IMR-90 (cell line): ENCODE data around the gene TOMM6. TPM values are rescaled to one million over a fixed set of nuclear protein-coding genes. Genes with fewer than 3 reads are reported as not detected.

Source experiments
- ATAC-seq: fragments of 200-7000 bp; cut with Tn5 transposase; 2 replicates; pipeline ENCODE4 v1.9.1; 2020; ENCODE audit warnings: low read depth, mild to moderate bottlenecking, moderate library complexity
- BruUV-seq: library from RNA; stranded (reverse); fragments of 400-500 nt; replicated peaks from 2 replicates; lab custom pipeline; 2021; lab: Mats Ljungman, UMichigan
- CTCF ChIA-PET: fragments of 300-600 bp; formaldehyde crosslinking; extraction: SDS; loops from one replicate; lab custom pipeline; 2021; ENCODE audit warnings: antibody characterized with exemption; lab: Yijun Ruan, JAX
- POLR2A ChIA-PET: fragments of 300-600 bp; sonication (Branson Sonifier 250); formaldehyde crosslinking; loops from one replicate; lab custom pipeline; 2022; ENCODE audit warnings: antibody characterized with exemption; ENCODE audit not compliant: unreplicated experiment; lab: Charles Lee
- DNase-seq: peaks from one replicate; pipeline ENCODE4 v3.0.0; 2013
- H2AFZ ChIP-seq: replicated peaks from 2 replicates; pipeline ENCODE3; 2013; ENCODE audit warnings: low read length, mild to moderate bottlenecking; ENCODE audit not compliant: poor library complexity
- H2AK5ac ChIP-seq: 2 replicates; pipeline ENCODE4 v1.6.1; 2013; ENCODE audit warnings: low read depth, low read length, inconsistent platforms
- H2AK9ac ChIP-seq: replicated peaks from 2 replicates; pipeline ENCODE3; 2013; ENCODE audit warnings: mild to moderate bottlenecking, low read depth, low read length, moderate library complexity; ENCODE audit not compliant: poor library complexity
- H2BK120ac ChIP-seq: 2 replicates; pipeline ENCODE4 v1.6.1; 2013; ENCODE audit warnings: low read depth, low read length, inconsistent platforms
- H2BK15ac ChIP-seq: 3 replicates; pipeline ENCODE4 v1.6.1; 2013; ENCODE audit warnings: low read depth, low read length, inconsistent platforms
- H2BK20ac ChIP-seq: 2 replicates; pipeline ENCODE4 v1.6.1; 2013; ENCODE audit warnings: low read depth, mild to moderate bottlenecking, inconsistent platforms, low read length, moderate library complexity
- H2BK5ac ChIP-seq: 2 replicates; pipeline ENCODE4 v1.6.1; 2013; ENCODE audit warnings: mild to moderate bottlenecking, low read depth, low read length, inconsistent platforms; ENCODE audit not compliant: poor library complexity, severe bottlenecking
- H3K14ac ChIP-seq: replicated peaks from 2 replicates; pipeline ENCODE4 v1.6.1; 2013; ENCODE audit warnings: low read depth, low read length, inconsistent platforms
- H3K18ac ChIP-seq: 2 replicates; pipeline ENCODE4 v1.6.1; 2013; ENCODE audit warnings: low read depth, low read length, control low read depth
- H3K23ac ChIP-seq: 2 replicates; pipeline ENCODE4 v1.6.1; 2013; ENCODE audit warnings: low read depth, low read length, inconsistent platforms
- H3K27ac ChIP-seq: 2 replicates; pipeline ENCODE4 v1.5.1; 2013; ENCODE audit warnings: mild to moderate bottlenecking, control low read depth, low read length; ENCODE audit not compliant: insufficient read depth
- H3K27me3 ChIP-seq: 2 replicates; pipeline ENCODE4 v1.6.1; 2013; ENCODE audit warnings: low read length; ENCODE audit not compliant: control insufficient read depth, insufficient read depth
- H3K36me3 ChIP-seq: 2 replicates; pipeline ENCODE4 v1.6.1; 2013; ENCODE audit warnings: low read length, mixed read lengths; ENCODE audit not compliant: control insufficient read depth, insufficient read depth
- H3K4ac ChIP-seq: 2 replicates; pipeline ENCODE4 v1.6.1; 2013; ENCODE audit warnings: low read depth, low read length, inconsistent platforms
- H3K4me1 ChIP-seq: 2 replicates; pipeline ENCODE4 v1.6.1; 2013; ENCODE audit warnings: low read length, mixed read lengths; ENCODE audit not compliant: control insufficient read depth, insufficient read depth
- H3K4me2 ChIP-seq: 2 replicates; pipeline ENCODE4 v1.6.1; 2013; ENCODE audit warnings: low read depth, mild to moderate bottlenecking, control low read depth, low read length, moderate library complexity
- H3K4me3 ChIP-seq: 2 replicates; pipeline ENCODE4 v1.5.1; 2013; ENCODE audit warnings: low read depth, mild to moderate bottlenecking, control low read depth, low read length, moderate library complexity; ENCODE audit not compliant: insufficient read depth
- H3K56ac ChIP-seq: 2 replicates; pipeline ENCODE4 v1.6.1; 2013; ENCODE audit warnings: low read length, inconsistent platforms; ENCODE audit not compliant: insufficient read depth; ENCODE audit errors: extremely low read depth
- H3K79me1 ChIP-seq, 2 experiments: 2 replicates each; pipeline ENCODE4 v1.6.1; 2013; ENCODE audit warnings: low read length in 2 of 2, inconsistent platforms in 1 of 2, low read depth in 1 of 2
- H3K9ac ChIP-seq: 2 replicates; pipeline ENCODE4 v1.6.1; 2013; ENCODE audit warnings: low read depth, low read length, control low read depth
- H3K9me1 ChIP-seq: 2 replicates; pipeline ENCODE4 v1.6.1; 2013; ENCODE audit warnings: low read length, inconsistent platforms; ENCODE audit not compliant: insufficient read depth
- H3K9me3 ChIP-seq: 2 replicates; pipeline ENCODE4 v1.6.1; 2013; ENCODE audit warnings: low read length; ENCODE audit not compliant: control insufficient read depth, insufficient read depth
- H4K20me1 ChIP-seq: 2 replicates; pipeline ENCODE4 v1.6.1; 2013; ENCODE audit warnings: low read length, inconsistent platforms; ENCODE audit not compliant: insufficient read depth
- H4K5ac ChIP-seq: 2 replicates; pipeline ENCODE4 v1.6.1; 2013; ENCODE audit warnings: mild to moderate bottlenecking, low read depth, low read length, control low read depth
- H4K8ac ChIP-seq, 2 experiments: 2 replicates each; pipeline ENCODE4 v1.6.1; 2013; ENCODE audit warnings: low read depth in 2 of 2, low read length in 2 of 2, control low read depth in 1 of 2, inconsistent platforms in 1 of 2
- H4K91ac ChIP-seq: 2 replicates; pipeline ENCODE4 v1.6.1; 2013; ENCODE audit warnings: low read depth, low read length, inconsistent platforms; ENCODE audit not compliant: insufficient read depth
- FOS ChIP-seq: fragments of 150-350 bp; IDR thresholded peaks from 2 replicates; pipeline ENCODE4 v1.6.1; 2016; ENCODE audit warnings: low read depth, low read length
- POLR2A ChIP-seq: IDR thresholded peaks from 2 replicates; pipeline ENCODE4 v1.6.1; 2012; ENCODE audit warnings: mild to moderate bottlenecking, low read depth, low read length
- SMC3 ChIP-seq: fragments of 150-350 bp; IDR thresholded peaks from 2 replicates; pipeline ENCODE4 v1.6.1; 2016; ENCODE audit warnings: low read depth, mild to moderate bottlenecking, antibody characterized with exemption, low read length, moderate library complexity
- USF2 ChIP-seq: fragments of 150-350 bp; IDR thresholded peaks from 2 replicates; pipeline ENCODE4 v1.6.1; 2017; ENCODE audit warnings: mild to moderate bottlenecking, antibody characterized with exemption, low read length, low read depth
- WGBS, 2 experiments: methylation state at CpG; one replicate each; pipeline versions ENCODE4 v1.1.5 to v1.1.7; 2013; ENCODE audit warnings: missing lambda C conversion rate in 2 of 2; ENCODE audit not compliant: insufficient read length in 1 of 2; ENCODE audit errors: extremely low coverage in 2 of 2; 5-methylcytosine and 5-hydroxymethylcytosine counted together
- dilution Hi-C: fragments of 300-500 bp; cut with HindIII; formaldehyde crosslinking; loops from one replicate; pipeline ENCODE4 v1.14.3; 2018; ENCODE audit warnings: low sequenced_read_pairs; ENCODE audit not compliant: unreplicated experiment
- in situ Hi-C: fragments of 300-500 bp; cut with MboI; formaldehyde crosslinking; loops from 3 replicates; pipeline ENCODE4 v1.14.3; 2019; ENCODE audit warnings: low sequenced_read_pairs, inconsistent platforms, mixed read lengths
- intact Hi-C: fragments of 100-400 bp; cut with micrococcal nuclease; formaldehyde crosslinking; loops from 2 replicates; pipeline ENCODE4 v1.10.0; 2022
- polyA plus RNA-seq, 3 experiments: library from polyadenylated mRNA; depleted of rRNA; stranded (reverse); fragments of >200 nt; gene quantifications; 2 replicates each; pipeline ENCODE4 v1.2.3, GENCODE V29; 2012; ENCODE audit warnings: low replicate concordance in 1 of 3
- total RNA-seq: library from RNA; depleted of rRNA; stranded (reverse); fragments of >200 nt; gene quantifications from 2 replicates; pipeline ENCODE4 v1.2.3, GENCODE V29; 2012

The TOMM6 gene
- total and polyA plus RNA-seq, 2 of the 4 experiments (the other 2 are of a cell fraction) = 128 to 227 TPM

- Histone ChIP-seq H3K36me3 (no peaks in the 10 kb centered on the region), H2AK9ac (no peak overlapping the region), H3K79me1 (no peaks in the 10 kb centered on the region), H2AFZ (no peak overlapping the region), H4K20me1 (no peaks in the 10 kb centered on the region), H3K9me3 (no peaks in the 10 kb centered on the region), H3K9ac (no peak overlapping the region), H3K4me1 (no peaks in the 10 kb centered on the region), H4K5ac (no peak overlapping the region), H3K56ac (no peak overlapping the region), H3K27ac (no peak overlapping the region), H3K23ac (no peak overlapping the region), H2BK5ac (no peak overlapping the region), H3K14ac (no peak overlapping the region), H3K27me3 (no peaks in the 10 kb centered on the region), H2BK20ac (no peak overlapping the region), H3K4ac (no peak overlapping the region), H2BK15ac (no peak overlapping the region), H2AK5ac (no peak overlapping the region), H4K8ac (no peak overlapping the region), H4K91ac (no peak overlapping the region), H3K4me3 (no peak overlapping the region), H3K9me1 (no peaks in the 10 kb centered on the region), H3K4me2 (no peak overlapping the region), H3K18ac (no peak overlapping the region), H2BK120ac (no peak overlapping the region)
- dilution Hi-C loops = no loop called here
- ChIA-PET CTCF (no interaction called here), POLR2A (no interaction called here)
- intact Hi-C loops = no loop called here
- DNase-seq (no peak), ATAC-seq (no peak)
- TF ChIP-seq POLR2A (no peak), SMC3 (no peak), USF2 (no peak), FOS (no peak)
- WGBS, 2 experiments = no CpG with 5 or more reads among the region's 4 CpGs
- in situ Hi-C loops = no loop called here
- no TSS peak for BruUV-seq
Observed at GRCh38 chr6:41821266-41821665, 33.8 kb downstream of the TOMM6 start.
